Measurements from ENCODE around the gene TEKT3.

GRCh38 chr17:15321556-15322251, 19.7 kb downstream of the TEKT3 start:
- TF ChIP-seq CTCF (conservative IDR thresholded peaks at IDR 0.05) (no peak), EZH2 (IDR thresholded peaks at IDR 0.05; ENCODE audit: low read depth) (no peak)
